HG03095 (cell line): ENCODE results near the gene MR1.

ENCODE experiments used
- ATAC-seq: cut with Tn5 transposase; IDR thresholded peaks from one replicate; pipeline ENCODE4 v1.9.1; 2021; ENCODE audit warnings: moderate library complexity; ENCODE audit not compliant: unreplicated experiment

The MR1 gene

DNA sequence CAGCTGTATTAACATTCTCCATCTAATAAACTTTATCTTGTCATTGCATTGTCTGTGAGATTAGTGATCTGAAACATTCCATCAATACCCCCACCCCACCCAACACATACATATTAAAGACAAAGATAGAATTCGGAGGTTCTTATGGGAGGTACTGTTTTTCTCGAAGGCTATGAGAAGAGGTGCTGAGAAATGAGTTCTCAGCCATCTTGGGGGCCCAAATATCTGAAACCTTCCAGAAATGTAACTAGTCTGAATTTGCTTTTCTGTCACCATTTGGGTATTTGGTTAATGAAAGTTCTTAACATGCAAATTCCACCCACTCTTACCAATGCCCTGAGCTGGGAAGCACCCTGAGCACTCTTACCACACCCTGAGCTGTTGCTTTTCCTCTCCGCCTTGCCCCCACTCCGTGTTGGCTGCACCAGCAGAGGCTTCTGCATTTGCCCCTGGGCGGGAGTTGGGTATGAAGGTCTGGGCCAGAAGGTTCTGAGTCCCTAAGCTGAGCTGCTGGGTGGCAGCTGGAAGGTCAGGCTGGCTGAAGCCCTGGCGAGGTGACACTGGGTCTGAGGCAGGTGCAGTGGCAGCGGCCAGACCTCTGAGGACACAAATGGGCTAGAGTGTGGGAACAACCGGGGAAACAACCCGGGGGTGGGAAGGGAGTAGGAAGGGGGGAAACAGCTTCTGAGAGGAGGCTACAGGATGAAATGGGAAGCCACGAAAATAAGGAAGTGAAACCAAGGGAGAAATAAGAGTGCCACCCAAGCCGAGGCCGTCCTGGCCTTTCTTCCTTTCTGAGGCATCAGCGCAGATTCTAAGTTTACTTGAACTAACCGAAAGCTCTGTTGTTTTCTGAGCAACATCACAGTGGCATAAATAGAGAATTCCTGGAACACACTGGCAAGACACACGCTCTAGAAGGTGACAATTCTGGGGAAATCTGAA, 28.4 kb downstream of the MR1 start:
- ATAC-seq: peak; percentile 81

DNA sequence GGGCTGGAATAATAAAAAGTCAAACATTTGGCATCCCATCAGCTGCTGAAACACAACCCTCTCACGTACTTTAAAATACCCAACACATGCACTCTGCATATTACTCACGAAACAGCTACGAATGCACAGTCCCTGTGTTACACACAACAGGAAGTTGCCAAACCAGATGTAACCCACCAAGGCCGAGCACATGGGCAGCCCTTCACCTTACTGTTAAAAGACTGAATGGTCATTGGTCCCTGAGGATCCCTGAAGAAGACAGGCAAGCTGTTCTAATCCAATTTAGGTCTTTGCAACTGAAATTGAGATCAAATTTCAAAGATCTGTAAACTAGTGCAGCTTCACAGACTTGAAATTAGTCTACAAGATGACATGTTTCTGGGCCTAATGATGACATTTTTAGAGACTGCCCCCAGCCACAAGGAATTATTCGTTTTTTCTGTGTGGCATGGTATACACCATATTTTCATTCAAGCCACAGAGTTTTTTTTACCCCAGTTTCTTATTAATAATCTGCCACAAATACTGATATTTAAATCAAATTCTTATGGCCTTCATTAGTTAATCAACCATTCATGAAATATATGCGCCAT, 29.1 kb downstream of the MR1 start:
- peak; percentile 68 for ATAC-seq

DNA sequence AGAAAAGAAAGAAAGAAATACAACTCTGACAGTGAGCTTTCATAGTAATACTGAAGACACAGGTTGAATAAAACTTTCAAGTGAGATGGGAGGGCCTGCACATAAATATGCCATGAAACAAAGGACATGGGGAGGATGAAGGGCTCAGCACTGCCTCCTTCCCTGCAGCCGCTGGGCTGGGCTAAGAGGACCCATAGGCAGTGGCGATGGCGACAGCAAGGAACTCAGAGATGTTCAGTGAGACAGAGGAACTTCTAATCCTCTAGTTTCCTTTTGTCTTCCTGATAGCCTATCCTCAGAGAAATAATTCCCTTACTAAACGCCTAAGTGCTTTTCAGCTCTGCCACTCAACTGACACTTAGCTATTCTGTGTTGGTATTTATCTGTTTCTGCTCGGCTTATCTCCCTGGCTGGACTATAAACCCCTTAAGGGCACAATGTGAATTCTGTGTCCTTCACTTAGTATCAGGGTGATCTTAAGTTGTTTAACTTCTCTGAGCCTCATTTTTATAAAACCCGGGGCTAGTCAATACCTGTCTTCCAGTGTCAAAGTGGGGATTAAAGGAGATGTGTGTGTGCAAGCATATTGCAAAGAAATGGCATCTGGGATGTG, 30.3 kb downstream of the MR1 start:
- no peak for ATAC-seq

DNA sequence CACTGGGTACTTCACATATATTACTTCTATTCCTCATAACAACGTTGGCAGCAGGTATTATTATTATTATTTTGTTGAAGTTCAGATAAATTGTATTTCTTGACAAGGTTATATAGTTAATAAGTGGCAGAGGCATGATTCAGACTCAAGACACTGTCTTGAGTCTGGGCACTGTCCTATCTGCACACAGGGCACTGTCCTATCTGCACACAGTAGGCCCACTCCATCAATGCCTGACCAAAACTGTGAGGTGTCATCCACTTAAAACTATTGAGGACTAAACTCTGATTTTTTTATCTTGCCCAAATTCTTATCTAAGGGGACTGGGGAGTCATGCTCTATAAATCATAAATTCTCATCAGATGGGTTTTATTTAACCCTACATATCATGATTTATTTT, 30.9 kb downstream of the MR1 start:
- no peak for ATAC-seq

DNA sequence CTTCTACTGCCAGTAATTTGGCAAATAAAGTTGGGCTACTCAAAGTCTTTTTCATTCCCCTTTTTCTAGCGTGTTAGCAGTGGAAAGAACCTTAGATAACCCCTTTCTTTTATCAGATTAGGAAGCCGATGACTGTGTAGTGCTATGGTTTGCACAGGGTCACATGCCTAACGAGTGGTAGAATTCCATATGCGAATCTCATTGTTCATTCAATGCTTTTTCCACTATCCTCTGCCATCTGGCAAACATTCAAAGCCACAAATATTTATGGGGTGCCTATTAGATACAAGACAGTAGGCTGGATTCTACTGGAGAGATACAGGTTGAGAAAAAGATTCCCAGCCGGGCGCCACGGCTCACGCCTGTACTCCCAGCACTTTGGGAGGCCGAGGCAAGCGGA, 39.9 kb downstream of the MR1 start:
- no peak for ATAC-seq

DNA sequence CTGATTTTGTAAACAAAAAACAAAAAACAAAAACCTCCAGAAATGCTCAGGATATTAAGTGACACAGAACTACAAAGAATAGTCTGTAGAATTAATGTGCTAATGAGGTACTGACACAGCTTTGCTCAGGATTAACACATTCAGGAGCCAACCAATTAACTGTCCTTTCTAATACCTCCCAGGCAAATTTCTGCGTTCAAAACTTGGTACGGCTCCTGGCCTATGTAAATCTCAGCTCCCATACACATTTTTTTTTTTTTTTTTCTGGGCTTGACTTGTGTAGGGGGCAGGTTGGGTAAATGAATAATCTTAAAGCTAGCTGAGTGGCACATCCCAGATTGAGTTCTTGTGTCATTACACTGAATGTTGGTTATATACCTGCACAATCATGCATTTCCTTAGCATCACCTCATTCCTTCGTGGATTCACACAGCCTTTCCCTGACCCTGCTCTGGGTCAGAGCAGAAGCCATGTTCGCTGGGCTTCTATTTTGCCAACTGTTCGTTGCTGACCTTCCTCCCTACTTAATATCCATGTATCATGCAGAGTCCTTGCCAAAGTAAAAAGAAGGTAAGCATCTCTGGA, 42.1 kb downstream of the MR1 start:
- no peak for ATAC-seq

DNA sequence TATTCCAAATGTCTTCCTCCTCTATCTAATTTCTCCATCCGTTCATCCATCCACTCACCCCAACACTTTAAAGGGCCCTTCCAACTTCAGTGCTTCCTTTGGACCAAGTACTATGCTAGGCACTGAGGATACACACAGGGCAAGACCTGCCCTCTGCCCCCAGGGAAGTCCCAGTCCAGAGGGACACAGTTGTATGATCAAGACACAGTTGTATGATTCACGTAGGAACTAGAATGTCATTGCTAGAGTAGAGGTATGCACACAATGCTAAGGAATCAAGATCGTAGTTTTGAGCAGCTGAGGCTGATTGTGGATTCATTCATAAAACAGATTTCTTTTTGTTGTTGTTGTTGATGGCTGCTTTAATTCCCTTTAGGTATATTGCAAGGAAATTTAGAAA, 43.1 kb downstream of the MR1 start:
- ATAC-seq: no peak

DNA sequence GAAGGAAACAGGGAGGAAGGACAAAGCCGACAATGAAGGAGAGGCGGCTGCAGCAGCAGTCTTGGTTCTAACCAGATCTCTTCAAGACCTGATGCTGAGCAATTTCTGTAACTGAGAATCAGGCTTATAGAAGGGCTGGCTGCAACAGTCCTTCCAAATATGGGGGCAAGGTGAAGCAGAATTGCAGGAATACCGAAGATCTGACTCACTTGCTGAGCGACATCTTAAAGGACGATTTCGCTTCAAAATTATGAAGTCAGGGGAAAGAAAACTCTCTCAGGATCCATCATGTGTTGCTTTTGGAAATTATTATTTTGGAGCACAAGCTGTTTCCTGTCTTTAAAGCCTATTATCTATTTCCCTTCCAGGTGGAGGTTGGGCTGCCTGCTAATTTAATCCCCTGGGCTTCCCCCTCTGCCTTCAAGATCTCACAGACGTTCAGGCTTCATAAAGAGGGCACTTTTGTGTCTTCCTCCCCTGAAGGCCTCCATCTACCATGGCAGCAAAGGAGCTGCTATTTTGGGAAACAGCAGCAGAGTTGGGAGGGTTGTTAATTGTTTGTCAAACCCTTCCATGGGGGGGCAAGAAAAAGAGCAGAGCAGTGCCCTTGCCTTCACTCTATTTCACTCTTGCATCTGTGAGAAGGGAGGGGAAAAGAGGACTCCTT, 43.9 kb downstream of the MR1 start:
- ATAC-seq: no peak

DNA sequence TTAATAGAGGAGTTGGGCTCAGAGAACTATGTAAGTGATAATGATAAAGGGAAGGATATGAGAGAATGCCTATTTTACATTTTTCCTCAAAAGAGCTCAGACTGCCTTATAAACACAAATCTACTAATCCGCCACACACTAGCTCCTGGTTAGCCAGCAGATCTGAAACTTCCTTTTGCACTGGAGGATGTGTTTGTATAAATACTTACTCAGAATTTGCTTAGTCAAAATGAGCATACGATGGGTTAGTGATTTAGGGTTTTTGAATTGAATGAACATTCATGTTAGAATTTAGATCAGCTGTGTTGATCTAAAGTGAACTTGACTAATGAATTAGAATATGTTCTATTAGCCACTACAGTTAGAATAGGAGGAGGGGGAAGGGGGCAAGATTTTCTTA, 45.6 kb downstream of the MR1 start:
- no peak for ATAC-seq

DNA sequence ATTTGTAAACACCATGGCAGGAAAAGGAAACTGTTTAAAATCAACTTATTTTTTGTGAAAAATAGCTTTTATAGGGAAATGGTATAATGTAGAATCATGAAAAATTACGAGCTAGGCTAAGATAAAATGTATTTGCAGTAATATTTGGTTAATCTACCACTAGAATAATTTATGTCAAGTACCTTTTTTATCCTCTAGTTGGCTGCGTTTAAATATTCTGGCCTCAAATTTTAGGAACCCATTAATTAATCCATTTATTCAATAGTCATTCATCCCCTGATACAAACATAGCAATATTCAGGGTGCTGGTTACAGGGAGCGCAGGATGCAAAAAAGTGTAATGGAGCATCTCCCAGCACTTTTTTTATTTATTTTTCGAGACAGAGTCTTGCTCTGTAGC, 46.1 kb downstream of the MR1 start:
- ATAC-seq: no peak

DNA sequence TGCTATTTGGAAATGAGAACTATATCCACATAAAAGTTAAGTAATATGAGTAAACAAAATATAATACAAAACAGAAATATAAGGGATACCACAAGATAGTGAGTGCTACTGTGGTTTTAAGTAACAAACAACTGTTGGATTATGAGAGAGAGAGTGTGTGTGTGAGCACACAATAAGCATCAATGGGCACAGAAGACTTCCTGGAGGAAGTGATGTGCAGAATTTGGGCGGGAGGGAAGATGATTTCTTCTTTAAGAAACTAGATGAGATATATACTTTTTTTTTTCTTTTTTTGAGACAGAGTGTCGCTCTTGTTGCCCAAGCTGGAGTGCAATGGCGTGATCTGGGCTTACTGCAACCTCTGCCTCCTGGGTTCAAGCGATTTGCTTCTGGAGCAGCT, 46.8 kb downstream of the MR1 start:
- no peak for ATAC-seq

DNA sequence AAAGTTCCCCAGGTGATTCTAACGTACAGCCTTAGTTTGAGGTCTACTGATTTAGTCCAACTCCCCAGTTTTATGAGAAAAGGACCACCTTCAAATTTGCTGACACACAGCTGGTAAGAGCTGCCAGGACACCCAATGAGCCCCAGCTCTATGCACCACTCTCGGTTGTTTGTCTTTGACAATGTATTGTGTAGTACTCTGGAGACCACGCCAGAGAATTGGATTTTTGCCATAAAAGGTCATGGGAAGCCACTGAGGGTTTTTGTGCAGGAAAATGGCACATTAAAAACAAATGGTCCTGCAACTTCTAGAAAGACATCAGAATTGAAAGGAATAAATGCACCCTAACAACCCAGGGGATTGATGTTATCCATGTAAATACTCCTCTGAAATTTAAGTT, 47.6 kb downstream of the MR1 start:
- no peak for ATAC-seq

DNA sequence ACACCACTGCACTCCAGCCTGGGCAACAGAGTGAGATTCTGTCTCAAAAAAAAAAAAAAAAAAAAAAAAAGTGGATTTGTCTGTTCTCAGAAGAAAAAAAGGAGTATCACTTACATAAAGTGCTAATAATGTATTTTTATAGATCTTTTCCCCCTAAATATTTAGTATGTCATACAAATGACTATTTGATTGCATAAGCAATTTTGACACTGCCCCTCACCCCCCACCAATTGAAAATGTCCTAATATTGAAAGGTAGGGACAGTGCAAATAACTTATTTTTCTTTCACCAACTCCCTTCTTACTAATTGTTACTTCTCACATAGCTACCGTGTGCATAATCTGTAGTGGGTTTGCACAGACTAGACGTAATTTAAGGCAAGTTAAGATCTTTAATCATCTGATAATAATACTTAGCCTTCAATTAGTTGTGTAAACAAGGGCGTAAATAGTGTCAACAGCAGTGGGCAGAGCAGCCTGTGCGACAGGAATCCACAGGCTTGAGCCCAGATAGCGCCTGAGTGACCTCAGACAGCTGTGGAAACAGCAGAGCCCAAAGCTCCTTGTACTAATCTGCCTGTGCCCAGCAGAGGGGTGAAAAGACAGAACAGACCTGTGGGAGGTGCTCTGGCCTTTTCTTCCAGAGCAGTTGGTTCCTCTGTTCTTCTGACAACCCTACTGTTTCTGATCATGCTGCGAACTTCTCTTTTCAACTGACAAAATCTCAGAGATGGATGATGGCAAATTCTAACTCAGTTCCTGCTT, 50.2 kb downstream of the MR1 start:
- peak; percentile 33 for ATAC-seq

DNA sequence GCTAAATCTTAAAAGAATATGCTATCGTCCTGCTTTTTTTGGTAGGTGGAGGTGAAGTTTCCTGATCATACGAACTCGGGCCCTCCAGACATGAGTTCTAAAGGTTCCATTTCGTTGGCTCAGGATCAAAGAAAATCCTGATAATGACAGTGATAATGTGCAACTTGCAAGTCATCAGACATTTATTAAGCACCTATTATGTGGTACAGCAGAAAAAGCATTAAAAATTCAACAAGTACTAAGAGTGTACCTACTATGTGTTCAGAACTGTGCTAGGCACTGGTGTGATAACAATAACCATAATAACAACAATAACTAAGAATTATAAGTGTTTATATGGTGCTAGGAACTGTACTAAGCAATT, 50.8 kb downstream of the MR1 start:
- no peak for ATAC-seq

DNA sequence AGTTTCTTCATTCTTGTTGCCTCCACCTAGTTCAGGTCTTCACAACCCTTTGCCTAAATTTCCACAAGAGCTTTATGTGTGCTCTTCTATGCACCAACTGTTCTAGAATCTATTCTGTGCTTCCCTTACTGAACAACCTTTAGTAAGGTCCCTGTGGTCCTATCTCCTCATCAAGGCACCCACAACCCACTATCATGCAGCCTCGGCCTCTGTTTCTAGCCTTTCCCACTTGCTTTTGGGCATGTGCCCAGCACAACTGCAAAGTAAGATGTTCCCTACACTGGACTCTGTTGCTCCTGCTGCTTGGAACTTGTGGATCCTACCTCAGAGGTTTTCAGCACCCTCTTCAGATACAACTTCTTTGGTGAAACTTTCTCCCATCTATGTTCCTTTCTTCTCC, 52.3 kb downstream of the MR1 start:
- no peak for ATAC-seq

DNA sequence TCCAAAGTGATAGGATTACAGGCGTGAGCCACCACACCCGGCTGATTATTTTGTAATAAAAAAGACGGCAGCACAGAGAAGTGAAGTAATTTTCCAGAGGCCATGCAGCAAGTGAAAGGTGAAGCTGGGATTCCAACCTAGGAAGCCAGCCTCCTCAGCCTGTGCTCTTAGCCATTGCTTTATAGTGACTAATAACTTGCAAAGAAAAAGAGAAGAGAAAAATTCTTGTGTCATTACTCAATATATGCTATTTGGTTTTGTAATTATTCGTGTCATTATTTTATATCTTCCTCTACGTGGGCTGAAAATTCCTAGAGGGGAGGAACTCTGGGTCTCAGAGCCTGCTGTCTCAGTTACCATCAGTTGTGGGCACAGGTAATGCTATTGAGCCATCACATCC, 53.1 kb downstream of the MR1 start:
- ATAC-seq: no peak

DNA sequence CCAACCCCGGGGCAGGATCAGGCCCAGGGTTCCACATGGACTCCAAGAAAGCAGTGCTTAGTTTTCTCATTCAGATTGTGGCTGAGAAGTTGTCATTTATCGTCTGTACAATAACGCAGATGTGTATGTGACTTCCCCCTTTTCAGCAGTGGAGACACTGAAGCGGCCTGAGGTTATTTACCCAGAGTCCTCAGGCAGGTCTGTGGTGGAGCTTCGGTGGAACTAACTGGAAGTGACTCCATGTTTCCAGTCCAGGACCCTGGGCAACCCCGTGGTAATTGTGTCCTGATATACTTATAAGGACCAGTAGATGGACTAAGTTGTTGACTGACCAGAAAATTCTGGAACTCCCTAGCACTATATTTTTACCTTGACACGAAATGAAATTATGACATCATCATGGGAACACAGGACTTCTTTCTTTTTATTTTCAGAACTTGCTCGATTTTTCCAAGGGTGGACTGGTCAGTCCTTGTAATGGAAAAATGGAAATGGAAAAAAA, 53.7 kb downstream of the MR1 start:
- no peak for ATAC-seq

DNA sequence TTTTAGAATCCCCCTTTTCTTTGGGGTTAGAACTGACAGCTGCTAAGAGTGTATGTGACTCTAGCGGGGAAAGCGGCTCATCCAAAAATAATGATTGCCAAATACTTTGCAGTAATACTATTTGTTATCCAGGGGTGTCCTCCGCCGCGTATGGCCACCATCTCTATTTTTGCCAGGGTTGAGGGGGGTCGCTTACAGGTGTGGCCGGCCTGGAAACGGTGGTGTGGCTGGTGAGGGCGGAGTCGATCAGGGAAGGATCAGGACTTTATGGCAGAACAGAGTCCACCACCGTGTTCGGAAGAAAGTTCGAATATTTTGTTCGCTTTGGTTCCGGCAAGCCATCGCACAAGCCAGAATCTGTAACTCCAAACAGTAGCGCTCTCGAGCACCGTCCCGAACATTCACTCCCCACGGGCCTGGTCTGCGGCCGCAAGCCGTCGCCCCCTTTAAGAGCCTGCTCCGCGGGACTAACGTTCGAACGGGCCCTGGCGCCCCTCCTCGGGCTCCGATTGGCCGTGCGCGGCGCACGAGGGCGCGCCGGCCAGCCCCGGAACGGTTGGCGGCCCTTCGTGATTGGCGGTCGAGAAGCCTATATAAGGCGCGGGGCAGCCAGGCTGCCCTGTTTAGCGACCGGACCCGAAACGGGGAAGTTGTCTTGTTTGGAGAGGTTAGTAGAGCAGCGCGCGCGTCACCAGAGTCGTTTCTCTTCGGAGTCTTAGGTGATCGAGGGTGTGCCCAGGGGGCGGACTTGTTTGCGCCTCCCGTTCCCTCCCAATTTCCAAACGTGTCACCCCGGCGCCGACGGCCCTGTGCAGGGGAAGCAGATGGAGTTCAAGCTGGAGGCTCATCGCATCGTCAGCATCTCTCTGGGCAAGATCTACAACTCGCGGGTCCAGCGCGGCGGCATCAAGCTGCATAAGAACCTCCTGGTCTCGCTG, 54.6 kb downstream of the MR1 start, which contains the start of gene IER5:
IER5 (plus strand) TSS at position 622 of the 938 bp plus-strand sequence; CDS start at position 825, 203 bp downstream.
- peak; percentile 60 for ATAC-seq

DNA sequence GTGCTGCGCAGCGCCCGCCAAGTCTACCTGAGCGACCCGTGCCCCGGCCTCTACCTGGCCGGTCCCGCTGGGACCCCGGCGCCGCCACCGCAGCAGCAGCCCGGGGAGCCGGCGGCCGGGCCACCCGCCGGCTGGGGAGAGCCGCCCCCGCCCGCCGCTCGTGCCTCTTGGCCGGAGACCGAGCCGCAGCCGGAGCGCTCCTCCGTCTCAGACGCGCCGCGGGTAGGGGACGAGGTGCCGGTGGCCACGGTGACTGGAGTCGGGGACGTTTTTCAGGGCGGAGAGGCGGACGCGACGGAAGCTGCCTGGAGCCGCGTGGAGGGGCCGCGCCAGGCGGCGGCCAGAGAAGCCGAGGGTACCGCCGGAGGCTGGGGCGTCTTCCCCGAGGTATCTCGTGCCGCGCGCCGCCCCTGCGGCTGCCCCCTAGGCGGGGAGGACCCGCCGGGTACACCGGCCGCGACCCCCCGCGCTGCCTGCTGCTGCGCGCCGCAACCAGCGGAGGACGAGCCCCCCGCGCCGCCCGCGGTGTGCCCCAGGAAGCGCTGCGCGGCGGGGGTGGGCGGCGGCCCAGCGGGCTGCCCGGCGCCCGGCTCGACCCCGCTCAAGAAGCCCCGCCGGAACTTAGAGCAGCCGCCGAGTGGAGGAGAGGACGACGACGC, 55.4 kb downstream of the MR1 start:
- peak; percentile 2 for ATAC-seq
